ENCODE results near the gene RSRC1. TPM values are rescaled to one million over a fixed set of nuclear protein-coding genes. Genes with fewer than 3 reads are reported as not detected.
A peak's percentile ranks its signal among the peaks of the same experiment; 100 is the strongest.

Gene RSRC1
- total RNA-seq, 1 experiment from 2014 or later = 35.8 TPM

DNA sequence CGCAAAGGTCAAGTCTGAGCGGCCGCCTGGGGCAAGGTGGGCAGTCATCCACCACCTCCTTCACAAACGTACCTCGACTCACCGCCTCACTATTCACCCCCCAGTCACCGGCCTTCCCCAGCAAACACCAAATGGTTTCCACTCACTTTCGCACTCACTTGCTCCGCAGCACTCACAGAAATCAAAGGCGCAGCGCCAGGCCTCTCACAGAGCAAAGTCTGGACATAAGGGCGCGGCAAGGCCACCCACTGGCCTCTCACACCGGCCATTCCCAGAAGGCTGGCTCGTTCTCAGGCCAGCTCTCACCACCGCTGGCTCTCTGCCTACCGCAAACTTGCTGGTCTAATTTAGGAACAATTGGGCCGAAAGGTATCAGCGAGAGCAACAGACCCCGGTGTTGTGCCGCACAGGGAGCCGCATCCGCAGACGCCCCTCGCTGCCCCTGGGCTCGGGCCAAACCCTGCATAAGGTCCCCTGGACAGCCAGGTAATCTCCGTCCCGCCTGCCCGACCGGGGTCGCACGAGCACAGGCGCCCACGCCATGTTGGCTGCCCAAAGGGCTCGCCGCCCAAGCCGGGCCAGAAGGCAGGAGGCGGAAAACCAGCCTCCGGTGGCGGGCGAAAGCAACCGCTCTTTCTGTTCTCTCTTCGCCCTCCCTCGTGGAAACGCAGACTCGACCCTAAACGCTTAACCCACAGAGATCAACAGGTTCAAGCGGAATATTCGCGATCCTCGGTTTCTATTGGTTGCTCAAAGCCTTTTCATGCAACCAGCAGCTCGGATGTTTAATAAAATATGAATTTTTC lies 6.6 kb upstream of the RSRC1 start:
- TF ChIP-seq, protein P1, sequence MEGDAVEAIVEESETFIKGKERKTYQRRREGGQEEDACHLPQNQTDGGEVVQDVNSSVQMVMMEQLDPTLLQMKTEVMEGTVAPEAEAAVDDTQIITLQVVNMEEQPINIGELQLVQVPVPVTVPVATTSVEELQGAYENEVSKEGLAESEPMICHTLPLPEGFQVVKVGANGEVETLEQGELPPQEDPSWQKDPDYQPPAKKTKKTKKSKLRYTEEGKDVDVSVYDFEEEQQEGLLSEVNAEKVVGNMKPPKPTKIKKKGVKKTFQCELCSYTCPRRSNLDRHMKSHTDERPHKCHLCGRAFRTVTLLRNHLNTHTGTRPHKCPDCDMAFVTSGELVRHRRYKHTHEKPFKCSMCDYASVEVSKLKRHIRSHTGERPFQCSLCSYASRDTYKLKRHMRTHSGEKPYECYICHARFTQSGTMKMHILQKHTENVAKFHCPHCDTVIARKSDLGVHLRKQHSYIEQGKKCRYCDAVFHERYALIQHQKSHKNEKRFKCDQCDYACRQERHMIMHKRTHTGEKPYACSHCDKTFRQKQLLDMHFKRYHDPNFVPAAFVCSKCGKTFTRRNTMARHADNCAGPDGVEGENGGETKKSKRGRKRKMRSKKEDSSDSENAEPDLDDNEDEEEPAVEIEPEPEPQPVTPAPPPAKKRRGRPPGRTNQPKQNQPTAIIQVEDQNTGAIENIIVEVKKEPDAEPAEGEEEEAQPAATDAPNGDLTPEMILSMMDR (IDR thresholded peaks at IDR 0.05; ENCODE audit: unreplicated experiment) = no peak
- DNase-seq (ENCODE audit: unreplicated experiment) = no peak
- H3K4me3 Mint-ChIP-seq (ENCODE audit: unreplicated experiment) = no peak overlapping the region
- peaks cover 9% of the 10 kb centered on the region for H3K36me3 Mint-ChIP-seq (ENCODE audit: insufficient read depth, unreplicated experiment)
- no peaks in the 10 kb centered on the region for H3K27me3 Mint-ChIP-seq (ENCODE audit: insufficient read depth, unreplicated experiment)
- no peaks in the 10 kb centered on the region for H3K9me3 Mint-ChIP-seq (ENCODE audit: unreplicated experiment)
- POLR2A ChIA-PET = no interaction called here
- H3K4me1 Mint-ChIP-seq (ENCODE audit: insufficient read depth, unreplicated experiment) = peaks cover 20% of the 10 kb centered on the region
- intact Hi-C loops (cut with micrococcal nuclease) = no loop called here
- no peak overlapping the region for H3K27ac Mint-ChIP-seq (ENCODE audit: low read depth, unreplicated experiment)
- CTCF ChIA-PET = no interaction called here
- BruUV-seq (replicated peaks) = no TSS peak

DNA sequence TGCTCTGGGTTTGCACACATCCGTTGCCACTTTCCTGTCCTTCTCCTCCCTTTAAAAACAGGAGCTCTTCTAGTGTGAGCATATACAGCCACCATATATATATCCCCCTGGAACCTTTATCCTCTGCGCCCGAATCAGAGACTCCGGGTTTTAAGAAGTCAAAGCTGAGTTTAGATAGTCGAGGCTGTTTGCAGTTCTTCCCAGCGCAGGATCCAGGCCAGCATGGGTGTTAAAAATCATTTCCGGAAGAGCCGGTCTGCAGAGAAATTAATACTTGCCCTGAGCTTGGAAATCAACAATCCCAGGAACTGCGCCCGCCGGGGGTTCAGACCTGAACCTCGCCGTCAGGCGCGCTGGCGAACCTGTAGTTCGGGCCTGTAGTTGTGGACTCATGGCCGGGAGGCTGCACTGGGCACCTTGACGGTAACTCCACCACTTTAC lies 6.0 kb upstream of the RSRC1 start:
- CTCF ChIA-PET = no interaction called here
- Mint-ChIP-seq H3K4me1 (ENCODE audit: insufficient read depth, unreplicated experiment) (peaks cover 19% of the 10 kb centered on the region), H3K27me3 (ENCODE audit: insufficient read depth, unreplicated experiment) (no peaks in the 10 kb centered on the region), H3K4me3 (ENCODE audit: unreplicated experiment) (no peak overlapping the region), H3K27ac (ENCODE audit: low read depth, unreplicated experiment) (no peak overlapping the region), H3K9me3 (ENCODE audit: unreplicated experiment) (no peaks in the 10 kb centered on the region), H3K36me3 (ENCODE audit: insufficient read depth, unreplicated experiment) (peaks cover 9% of the 10 kb centered on the region)
- intact Hi-C loops (cut with micrococcal nuclease) = no loop called here
- no TSS peak for BruUV-seq (replicated peaks)
- no peak for DNase-seq (ENCODE audit: unreplicated experiment)
- TF ChIP-seq, protein P1 (IDR thresholded peaks at IDR 0.05; ENCODE audit: unreplicated experiment) = no peak
- POLR2A ChIA-PET = no interaction called here

DNA sequence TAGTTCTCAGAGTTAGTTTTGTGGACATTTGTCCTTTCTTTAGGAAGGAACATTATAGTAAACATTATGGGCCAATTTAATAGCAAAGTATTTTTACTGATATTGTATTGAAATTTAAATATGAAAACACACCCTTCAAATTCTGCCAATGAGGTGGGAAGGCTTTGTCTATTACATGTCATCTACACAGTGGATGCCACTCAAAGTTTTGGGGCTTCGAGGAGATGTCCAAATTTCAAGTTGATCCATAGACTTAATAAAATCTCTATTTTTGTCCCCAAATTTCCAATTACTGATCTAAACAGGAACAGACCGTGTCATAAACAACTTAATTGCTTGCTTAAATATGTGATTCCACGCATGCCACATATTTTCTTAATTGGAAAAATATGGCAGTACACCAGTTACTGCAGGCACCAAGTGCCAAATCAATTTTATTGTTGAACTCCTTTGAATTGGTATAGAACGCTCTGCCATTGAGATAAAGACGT lies 5.4 kb upstream of the RSRC1 start:
- peak overlapping the region; percentile 93 for H3K4me3 Mint-ChIP-seq (ENCODE audit: unreplicated experiment)
- POLR2A ChIA-PET = interaction anchor here (1.1 kb wide), 1 partner anchor 162 kb away, joined by 4 read pairs; no protein-coding TSS in a partner anchor
- BruUV-seq (replicated peaks) = no TSS peak
- no peak overlapping the region for H3K27ac Mint-ChIP-seq (ENCODE audit: low read depth, unreplicated experiment)
- H3K36me3 Mint-ChIP-seq (ENCODE audit: insufficient read depth, unreplicated experiment) = peaks cover 9% of the 10 kb centered on the region
- H3K27me3 Mint-ChIP-seq (ENCODE audit: insufficient read depth, unreplicated experiment) = no peaks in the 10 kb centered on the region
- no peaks in the 10 kb centered on the region for H3K9me3 Mint-ChIP-seq (ENCODE audit: unreplicated experiment)
- intact Hi-C loops (cut with micrococcal nuclease) = no loop called here
- CTCF ChIA-PET = interaction anchor here (1.0 to 1.2 kb wide), 2 partner anchors 47 to 498 kb away, joined by 3 to 6 read pairs; no protein-coding TSS in a partner anchor
- no peak for DNase-seq (ENCODE audit: unreplicated experiment)
- H3K4me1 Mint-ChIP-seq (ENCODE audit: insufficient read depth, unreplicated experiment) = peaks cover 19% of the 10 kb centered on the region
- TF ChIP-seq, protein P1 (IDR thresholded peaks at IDR 0.05; ENCODE audit: unreplicated experiment) = no peak

DNA sequence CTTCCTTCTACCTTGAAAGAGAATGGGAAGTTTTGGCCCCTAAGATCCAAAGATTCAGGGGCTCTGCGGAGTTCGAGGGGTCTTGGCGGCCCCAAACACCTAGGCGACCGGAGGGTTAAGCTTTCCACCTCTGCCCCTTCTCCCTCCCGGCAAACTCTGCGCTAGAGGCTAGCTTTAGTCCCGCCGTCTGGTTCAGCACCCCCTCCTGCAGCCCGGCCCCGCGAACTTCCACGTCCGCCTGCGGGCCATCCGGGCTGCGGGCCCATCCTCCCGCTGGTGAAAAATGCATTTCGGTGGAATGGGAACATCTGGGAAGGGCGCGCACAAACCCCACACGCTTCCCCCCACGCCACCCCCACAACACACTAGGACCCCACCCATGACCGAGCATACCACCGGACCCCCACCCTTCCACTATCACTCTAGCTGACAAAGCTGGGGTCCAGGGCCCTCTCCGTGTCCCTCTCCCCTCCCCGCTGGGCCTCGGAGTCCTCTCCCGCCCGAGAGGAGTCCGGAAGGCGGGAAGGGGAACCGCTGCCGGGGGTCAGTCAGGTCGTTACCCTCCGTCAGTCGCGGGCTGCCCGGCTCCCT lies 4.7 kb upstream of the RSRC1 start:
- ChIA-PET CTCF (interaction anchor here (0.5 to 1.2 kb wide), 4 partner anchors 48 to 499 kb away, joined by 3 to 6 read pairs (median 4); no protein-coding TSS in a partner anchor), POLR2A (interaction anchor here (0.6 to 1.1 kb wide), 6 partner anchors 57 to 327 kb away, joined by 3 to 4 read pairs (median 3); no protein-coding TSS in a partner anchor)
- Mint-ChIP-seq H3K9me3 (ENCODE audit: unreplicated experiment) (no peaks in the 10 kb centered on the region), H3K36me3 (ENCODE audit: insufficient read depth, unreplicated experiment) (peaks cover 9% of the 10 kb centered on the region), H3K4me1 (ENCODE audit: insufficient read depth, unreplicated experiment) (peaks cover 19% of the 10 kb centered on the region), H3K27ac (ENCODE audit: low read depth, unreplicated experiment) (peak overlapping the region; percentile 72), H3K27me3 (ENCODE audit: insufficient read depth, unreplicated experiment) (no peaks in the 10 kb centered on the region), H3K4me3 (ENCODE audit: unreplicated experiment) (peak overlapping the region; percentile 93)
- intact Hi-C loops (cut with micrococcal nuclease) = no loop called here
- no TSS peak for BruUV-seq (replicated peaks)
- TF ChIP-seq, protein P1 (IDR thresholded peaks at IDR 0.05; ENCODE audit: unreplicated experiment) = no peak
- DNase-seq (ENCODE audit: unreplicated experiment) = peak; percentile 24
